ENCODE measurements around the gene UBXN2A. TPM values are rescaled to one million over a fixed set of nuclear protein-coding genes. Genes with fewer than 3 reads are reported as not detected.

The UBXN2A gene
- total RNA-seq, 1 experiment from 2014 or later = 39.9 TPM

GRCh38 chr2:23954325-23955014 lies 14.2 kb downstream of the UBXN2A start:
- no peaks in the 10 kb centered on the region for H3K27me3 ChIP-seq
- H3K4me1 ChIP-seq = no peaks in the 10 kb centered on the region
- H3K27ac ChIP-seq = no peak overlapping the region
- no peak for DNase-seq
- peaks cover 17% of the 10 kb centered on the region for H3K36me3 ChIP-seq
- no peak overlapping the region for H3K4me3 ChIP-seq
- H3K9me3 ChIP-seq (replicated peaks) = no peaks in the 10 kb centered on the region

GRCh38 chr2:23967846-23968245 lies 27.6 kb downstream of the UBXN2A start:
- Histone ChIP-seq H3K27ac (no peak overlapping the region), H3K9me3 (replicated peaks) (no peaks in the 10 kb centered on the region), H3K36me3 (peaks cover 35% of the 10 kb centered on the region), H3K4me1 (no peaks in the 10 kb centered on the region), H3K27me3 (no peaks in the 10 kb centered on the region), H3K4me3 (no peak overlapping the region)
- no peak for DNase-seq

GRCh38 chr2:23976883-23977282 lies 36.6 kb downstream of the UBXN2A start:
- Histone ChIP-seq H3K4me1 (no peaks in the 10 kb centered on the region), H3K27ac (no peak overlapping the region), H3K27me3 (no peaks in the 10 kb centered on the region), H3K4me3 (no peak overlapping the region), H3K36me3 (peaks cover 47% of the 10 kb centered on the region), H3K9me3 (replicated peaks) (no peaks in the 10 kb centered on the region)
- no peak for DNase-seq

- Histone ChIP-seq H3K4me1 (no peaks in the 10 kb centered on the region), H3K27ac (no peak overlapping the region), H3K36me3 (peaks cover 33% of the 10 kb centered on the region), H3K9me3 (replicated peaks) (no peaks in the 10 kb centered on the region), H3K27me3 (no peaks in the 10 kb centered on the region), H3K4me3 (no peak overlapping the region)
- DNase-seq = peak in 1 of 2 experiments; percentile 35
These were observed 48.1 kb downstream of the UBXN2A start for GRCh38 chr2:23988371-23988770.

- Histone ChIP-seq H3K27ac (no peak overlapping the region), H3K4me3 (no peak overlapping the region), H3K4me1 (no peaks in the 10 kb centered on the region), H3K9me3 (replicated peaks) (no peaks in the 10 kb centered on the region), H3K36me3 (peaks cover 13% of the 10 kb centered on the region; the same call in 1 of the 2 replicates), H3K27me3 (no peaks in the 10 kb centered on the region)
- DNase-seq = no peak
These were observed 52.7 kb downstream of the UBXN2A start for GRCh38 chr2:23992931-23993330.

GRCh38 chr2:23993736-23994269 lies 53.5 kb downstream of the UBXN2A start:
- no peaks in the 10 kb centered on the region for H3K27me3 ChIP-seq
- H3K36me3 ChIP-seq = peaks cover 15% of the 10 kb centered on the region
- H3K4me1 ChIP-seq = no peaks in the 10 kb centered on the region
- no peak overlapping the region for H3K4me3 ChIP-seq
- no peaks in the 10 kb centered on the region for H3K9me3 ChIP-seq (replicated peaks)
- no peak overlapping the region for H3K27ac ChIP-seq
- no peak for DNase-seq

GRCh38 chr2:23994567-23994966 lies 54.3 kb downstream of the UBXN2A start:
- Histone ChIP-seq H3K4me1 (no peaks in the 10 kb centered on the region), H3K27ac (no peak overlapping the region), H3K4me3 (no peak overlapping the region), H3K27me3 (no peaks in the 10 kb centered on the region), H3K36me3 (peaks cover 22% of the 10 kb centered on the region), H3K9me3 (replicated peaks) (no peaks in the 10 kb centered on the region)
- DNase-seq = no peak

- Histone ChIP-seq H3K27ac (no peak overlapping the region), H3K4me3 (no peak overlapping the region)
- no peak for DNase-seq
These were observed 67.4 kb downstream of the UBXN2A start for GRCh38 chr2:24007693-24008092.

GRCh38 chr2:24008672-24009366 lies 68.6 kb downstream of the UBXN2A start:
- no peaks in the 10 kb centered on the region for H3K4me1 ChIP-seq
- H3K27ac ChIP-seq = no peak overlapping the region
- no peaks in the 10 kb centered on the region for H3K27me3 ChIP-seq
- no peaks in the 10 kb centered on the region for H3K9me3 ChIP-seq (replicated peaks)
- no peak overlapping the region for H3K4me3 ChIP-seq
- no peaks in the 10 kb centered on the region for H3K36me3 ChIP-seq
- DNase-seq = no peak

More at GRCh38 chr2:24007693-24008092, 67.4 kb downstream of the UBXN2A start:
- no peaks in the 10 kb centered on the region for H3K9me3 ChIP-seq (replicated peaks)
- peaks cover 1% of the 10 kb centered on the region; the same call in 1 of the 2 replicates for H3K36me3 ChIP-seq
- H3K27me3 ChIP-seq = no peaks in the 10 kb centered on the region
- H3K4me1 ChIP-seq = no peaks in the 10 kb centered on the region

GRCh38 chr2:24009367-24009679 lies 69.1 kb downstream of the UBXN2A start:
- H3K4me3 ChIP-seq = no peak overlapping the region
- DNase-seq = no peak
- H3K27ac ChIP-seq = no peak overlapping the region
- no peaks in the 10 kb centered on the region for H3K36me3 ChIP-seq
- no peaks in the 10 kb centered on the region for H3K4me1 ChIP-seq
- H3K27me3 ChIP-seq = no peaks in the 10 kb centered on the region
- no peaks in the 10 kb centered on the region for H3K9me3 ChIP-seq (replicated peaks)

GRCh38 chr2:24009680-24010476 lies 69.6 kb downstream of the UBXN2A start, which contains the start of gene MFSD2B:
Gene MFSD2B (plus strand): TSS chr2:24010085. CDS start chr2:24010097, 12 bp downstream.
- DNase-seq = no peak

GRCh38 chr2:24010477-24011249 lies 70.4 kb downstream of the UBXN2A start:
- H3K27ac ChIP-seq = no peak overlapping the region
- H3K9me3 ChIP-seq (replicated peaks) = no peaks in the 10 kb centered on the region
- H3K4me3 ChIP-seq = no peak overlapping the region

More at GRCh38 chr2:24009680-24010476, 69.6 kb downstream of the UBXN2A start, which contains the start of gene MFSD2B:
- H3K27me3 ChIP-seq = no peaks in the 10 kb centered on the region
- H3K9me3 ChIP-seq (replicated peaks) = no peaks in the 10 kb centered on the region
- H3K4me1 ChIP-seq = no peaks in the 10 kb centered on the region
- H3K4me3 ChIP-seq = no peak within 1 kb of the TSS
- no peak within 1 kb of the TSS for H3K27ac ChIP-seq
- no peaks in the 10 kb centered on the region for H3K36me3 ChIP-seq

GRCh38 chr2:24011250-24012104 lies 71.2 kb downstream of the UBXN2A start:
- Histone ChIP-seq H3K9me3 (replicated peaks) (no peaks in the 10 kb centered on the region), H3K27ac (no peak overlapping the region)
- DNase-seq = no peak

More at GRCh38 chr2:24010477-24011249, 70.4 kb downstream of the UBXN2A start:
- no peaks in the 10 kb centered on the region for H3K27me3 ChIP-seq
- peaks cover under 1% of the 10 kb centered on the region; the same call in 1 of the 2 replicates for H3K4me1 ChIP-seq
- no peak for DNase-seq
- no peaks in the 10 kb centered on the region for H3K36me3 ChIP-seq

More at GRCh38 chr2:24011250-24012104, 71.2 kb downstream of the UBXN2A start:
- Histone ChIP-seq H3K36me3 (no peaks in the 10 kb centered on the region), H3K27me3 (no peaks in the 10 kb centered on the region), H3K4me3 (no peak overlapping the region), H3K4me1 (peaks cover 2% of the 10 kb centered on the region; the same call in 1 of the 2 replicates)

Measured in SJCRH30 (cell line).